T-helper 1 cell treated with Interleukin-12 subunit alpha and Interleukin-12 subunit beta and Interleukin-4 antibody, amounts not matched to agents 30 ng/mL and 1 ng/mL, for 36 hours (primary cell): ENCODE results near the gene RUNX1. TPM values are rescaled to one million over a fixed set of nuclear protein-coding genes. Genes with fewer than 3 reads are reported as not detected.
"Not testable (repeated sequence)": the region's sequence is repeated elsewhere in the genome, so short reads cannot be mapped to it uniquely, and the experiment has no call there.

Source experiments
- intact Hi-C: fragments of 100-400 bp; cut with micrococcal nuclease; formaldehyde crosslinking; loops from one replicate; pipeline ENCODE4 v1.15.1; 2024
- total RNA-seq: library from RNA; stranded (reverse); gene quantifications from 2 replicates; pipeline ENCODE4 v1.2.3, GENCODE V29; 2022

RUNX1 gene
- total RNA-seq, 1 donor from 2014 or later = 58.6 TPM

- intact Hi-C loops = no loop called here
These were observed 92.4 kb downstream of the RUNX1 start for GRCh38 chr21:34956416-34957316.

- intact Hi-C loops = no loop called here
These were observed 95.2 kb downstream of the RUNX1 start for GRCh38 chr21:34953950-34954349.

- intact Hi-C loops = no loop called here
These were observed 96.4 kb downstream of the RUNX1 start for GRCh38 chr21:34952701-34953100.

GRCh38 chr21:34951868-34952267, 97.2 kb downstream of the RUNX1 start:
- intact Hi-C loops = not testable (repeated sequence)

- intact Hi-C loops = no loop called here
These were observed 98.1 kb downstream of the RUNX1 start for GRCh38 chr21:34950980-34951379.

- intact Hi-C loops = no loop called here
These were observed 99.6 kb downstream of the RUNX1 start for GRCh38 chr21:34949499-34949898.

- intact Hi-C loops = no loop called here
These were observed 100.1 kb downstream of the RUNX1 start for GRCh38 chr21:34949030-34949429.

- intact Hi-C loops = no loop called here
These were observed 100.9 kb downstream of the RUNX1 start for GRCh38 chr21:34948157-34948556.

GRCh38 chr21:34946916-34947534, 102.1 kb downstream of the RUNX1 start:
- intact Hi-C loops = no loop called here

GRCh38 chr21:34946385-34946840, 102.7 kb downstream of the RUNX1 start:
- intact Hi-C loops = no loop called here

- intact Hi-C loops = no loop called here
These were observed 103.8 kb downstream of the RUNX1 start for GRCh38 chr21:34945288-34945687.

- intact Hi-C loops = no loop called here
These were observed 104.9 kb downstream of the RUNX1 start for GRCh38 chr21:34944015-34944755.

- intact Hi-C loops = loop anchor here (1.0 kb wide), 1 partner anchor 8 kb away; no protein-coding TSS in a partner anchor
These were observed 106.2 kb downstream of the RUNX1 start for GRCh38 chr21:34942911-34943310.

GRCh38 chr21:34941162-34941561, 107.9 kb downstream of the RUNX1 start:
- intact Hi-C loops = no loop called here

- intact Hi-C loops = no loop called here
These were observed 109.3 kb downstream of the RUNX1 start for GRCh38 chr21:34939673-34940331.

GRCh38 chr21:34938089-34938764, 110.9 kb downstream of the RUNX1 start:
- intact Hi-C loops = no loop called here

- intact Hi-C loops = no loop called here
These were observed 112.1 kb downstream of the RUNX1 start for GRCh38 chr21:34936883-34937563.

GRCh38 chr21:34936371-34936789, 112.7 kb downstream of the RUNX1 start:
- intact Hi-C loops = no loop called here

GRCh38 chr21:34935898-34936297, 113.2 kb downstream of the RUNX1 start:
- intact Hi-C loops = loop anchor here (1.0 to 2.0 kb wide), 3 partner anchors 7 to 47 kb away; no protein-coding TSS in a partner anchor

GRCh38 chr21:34935452-34935851, 113.7 kb downstream of the RUNX1 start:
- intact Hi-C loops = loop anchor here (1.0 to 2.0 kb wide), 3 partner anchors 8 to 47 kb away; no protein-coding TSS in a partner anchor
